Esophagus squamous epithelium (tissue), 4 donors: ENCODE data around the gene AP4M1.

Experiments
- POLR2A ChIP-seq, 4 donors: fragments of 450-650 bp; IDR thresholded peaks; one replicate each; pipeline ENCODE4 v1.6.1; 2017; ENCODE audit warnings: antibody characterized with exemption in 4 of 4, mild to moderate bottlenecking in 4 of 4, moderate library complexity in 3 of 4
- TF ChIP-seq, protein P1 (sequence below), 6 experiments: fragments of 450-650 bp in 4 of 6; fragments of 200-600 bp in 2 of 6; sonication (generic) in 2 of 6; IDR thresholded peaks; one replicate each; pipeline ENCODE4 v1.5.1; 2016 to 2019; ENCODE audit warnings: antibody characterized with exemption in 6 of 6, mild to moderate bottlenecking in 4 of 6, moderate library complexity in 4 of 6

DNA sequence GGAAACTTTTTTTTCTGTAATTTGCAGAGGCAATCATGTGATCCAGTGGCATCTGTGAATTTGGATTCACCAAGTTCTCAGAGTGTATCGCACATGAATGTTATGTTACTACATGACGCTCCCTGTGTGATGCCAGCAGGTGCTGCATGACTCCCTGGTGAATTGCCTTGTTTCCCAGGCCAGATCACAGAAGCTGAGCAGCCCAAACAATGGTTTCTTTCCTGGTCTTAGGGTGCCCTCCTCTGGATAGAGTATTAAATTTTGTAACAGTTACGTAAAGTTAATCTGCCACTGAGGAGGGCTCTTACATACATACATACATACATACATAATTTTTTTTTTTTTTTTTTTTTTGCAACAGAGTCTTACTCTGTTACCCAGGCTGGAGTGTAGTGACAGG, 48.2 kb upstream of the AP4M1 start:
- TF ChIP-seq, protein P1, sequence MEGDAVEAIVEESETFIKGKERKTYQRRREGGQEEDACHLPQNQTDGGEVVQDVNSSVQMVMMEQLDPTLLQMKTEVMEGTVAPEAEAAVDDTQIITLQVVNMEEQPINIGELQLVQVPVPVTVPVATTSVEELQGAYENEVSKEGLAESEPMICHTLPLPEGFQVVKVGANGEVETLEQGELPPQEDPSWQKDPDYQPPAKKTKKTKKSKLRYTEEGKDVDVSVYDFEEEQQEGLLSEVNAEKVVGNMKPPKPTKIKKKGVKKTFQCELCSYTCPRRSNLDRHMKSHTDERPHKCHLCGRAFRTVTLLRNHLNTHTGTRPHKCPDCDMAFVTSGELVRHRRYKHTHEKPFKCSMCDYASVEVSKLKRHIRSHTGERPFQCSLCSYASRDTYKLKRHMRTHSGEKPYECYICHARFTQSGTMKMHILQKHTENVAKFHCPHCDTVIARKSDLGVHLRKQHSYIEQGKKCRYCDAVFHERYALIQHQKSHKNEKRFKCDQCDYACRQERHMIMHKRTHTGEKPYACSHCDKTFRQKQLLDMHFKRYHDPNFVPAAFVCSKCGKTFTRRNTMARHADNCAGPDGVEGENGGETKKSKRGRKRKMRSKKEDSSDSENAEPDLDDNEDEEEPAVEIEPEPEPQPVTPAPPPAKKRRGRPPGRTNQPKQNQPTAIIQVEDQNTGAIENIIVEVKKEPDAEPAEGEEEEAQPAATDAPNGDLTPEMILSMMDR (IDR thresholded peaks at IDR 0.05) = peak in 5 of 6 experiments; percentile 17 to 69 (median 40)
- TF ChIP-seq POLR2A (IDR thresholded peaks at IDR 0.05) = no peak
